ENCODE results near the gene MAP3K21. TPM values are rescaled to one million over a fixed set of nuclear protein-coding genes. Genes with fewer than 3 reads are reported as not detected.

MAP3K21 gene
- total RNA-seq, 6 donors from 2014 or later, result 6.0 to 22.0 (median 12.9) TPM

GRCh38 chr1:233431753-233432403, 104.4 kb downstream of the MAP3K21 start:
- no peaks in the 10 kb centered on the region for H3K27me3 ChIP-seq
- ATAC-seq (ENCODE audit: low FRiP score in 2 of 2), result no peak
- no peaks in the 10 kb centered on the region for H3K36me3 ChIP-seq
- WGBS, 2 donors, result 85 to 97% methylated on average over 3 of the region's 3 CpGs
- DNase-seq, result no peak
- no peaks in the 10 kb centered on the region for H3K4me1 ChIP-seq
- no peak overlapping the region for H3K27ac ChIP-seq
- no peak overlapping the region for H3K4me3 ChIP-seq
- H3K9me3 ChIP-seq, result no peaks in the 10 kb centered on the region
- TF ChIP-seq POLR2AphosphoS5 (IDR thresholded peaks at IDR 0.05) (no peak), POLR2A (IDR thresholded peaks at IDR 0.05) (no peak), EP300 (IDR thresholded peaks at IDR 0.05) (no peak), CTCF (IDR thresholded peaks at IDR 0.05) (no peak)

- no peaks in the 10 kb centered on the region for H3K9me3 ChIP-seq
- no peaks in the 10 kb centered on the region for H3K4me1 ChIP-seq
- H3K27ac ChIP-seq, result no peak overlapping the region
- H3K27me3 ChIP-seq, result no peaks in the 10 kb centered on the region
- no peaks in the 10 kb centered on the region for H3K36me3 ChIP-seq
- DNase-seq (no peak), ATAC-seq (ENCODE audit: low FRiP score in 2 of 2) (no peak)
- 48 to 52% methylated on average over 1 of the region's 1 CpG for WGBS, 2 donors
- TF ChIP-seq EP300 (IDR thresholded peaks at IDR 0.05) (no peak), POLR2A (IDR thresholded peaks at IDR 0.05) (no peak)
- no peak overlapping the region for H3K4me3 ChIP-seq
These were observed 105.4 kb downstream of the MAP3K21 start for GRCh38 chr1:233432916-233433315.

DNA sequence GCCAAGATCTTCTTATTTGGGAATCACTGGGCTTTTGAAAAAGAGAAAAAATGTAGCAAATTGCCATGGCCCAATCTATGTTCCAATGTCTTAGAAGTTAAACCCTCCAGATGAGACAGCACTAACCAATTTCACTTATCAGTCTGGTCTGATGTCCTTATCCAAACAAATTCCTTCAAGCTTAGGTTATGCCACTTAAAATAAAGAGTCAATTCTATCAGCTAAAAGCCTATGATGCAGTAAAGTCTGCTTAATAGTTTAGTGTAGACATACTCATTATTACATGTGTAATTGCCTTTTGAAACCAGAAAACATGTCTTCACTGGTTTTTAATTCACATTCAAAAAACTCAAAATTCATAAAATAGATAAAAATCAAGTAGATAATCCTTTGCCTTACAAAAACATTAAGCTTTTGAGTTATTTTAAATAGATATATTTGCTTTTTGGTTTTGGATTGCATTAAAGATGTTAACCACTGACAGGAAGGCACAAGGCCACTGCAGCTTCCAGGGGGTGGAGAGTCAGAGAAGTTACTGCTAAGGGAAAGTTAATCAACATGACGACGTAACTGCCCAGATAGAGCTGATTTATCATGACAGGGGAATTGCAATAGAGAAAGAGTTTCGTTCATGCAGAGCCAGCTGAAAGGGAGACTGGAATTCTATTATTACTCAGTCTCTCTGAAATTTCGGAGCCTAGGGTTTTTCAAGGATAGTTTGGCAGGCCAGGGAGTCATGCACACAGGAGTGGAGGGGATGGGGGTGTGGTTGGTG, 106.1 kb downstream of the MAP3K21 start:
- Histone ChIP-seq H3K36me3 (no peaks in the 10 kb centered on the region), H3K4me1 (no peaks in the 10 kb centered on the region), H3K9me3 (no peaks in the 10 kb centered on the region), H3K27me3 (no peaks in the 10 kb centered on the region), H3K27ac (no peak overlapping the region), H3K4me3 (no peak overlapping the region)
- WGBS, 2 donors, result 64 to 72% methylated on average over 4 of the region's 4 CpGs
- ATAC-seq (ENCODE audit: low FRiP score in 2 of 2) (no peak), DNase-seq (no peak)
- TF ChIP-seq POLR2AphosphoS5 (IDR thresholded peaks at IDR 0.05) (no peak), CTCF (IDR thresholded peaks at IDR 0.05) (no peak), EP300 (IDR thresholded peaks at IDR 0.05) (no peak), POLR2A (IDR thresholded peaks at IDR 0.05) (no peak)

Other genes with a start within 250 kb of the MAP3K21 start
- gene PCNX2, start 32.0 kb upstream of the MAP3K21 start, total RNA-seq, result 10 to 100 TPM in 3 of 6 donors, 1 to 10 TPM in 3; 8.2 to 27.2 (median 14.5) TPM